ENCODE results near the gene PAPSS1.

DNA sequence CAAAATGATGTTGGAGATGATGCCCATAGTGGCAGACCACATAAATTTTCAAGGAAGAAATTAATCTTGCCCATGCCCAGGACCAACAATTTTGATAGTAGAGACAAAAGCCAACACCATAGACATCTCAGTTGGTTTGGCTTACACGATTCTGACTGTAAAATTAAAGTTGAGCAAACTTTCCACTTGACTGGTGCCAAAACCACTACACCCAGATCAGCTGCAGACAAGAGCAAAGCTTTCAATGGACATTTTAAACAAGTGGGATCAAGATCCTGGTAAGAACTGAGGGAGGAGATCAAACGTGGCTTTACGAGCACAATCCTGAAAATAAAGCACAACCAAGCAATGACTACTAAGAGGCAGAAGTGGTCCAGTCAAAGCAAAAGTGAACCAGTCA, 90.7 kb downstream of the PAPSS1 start:
- no peak for TF ChIP-seq EP300 (IDR thresholded peaks at IDR 0.05)
- TF ChIP-seq, protein P1, sequence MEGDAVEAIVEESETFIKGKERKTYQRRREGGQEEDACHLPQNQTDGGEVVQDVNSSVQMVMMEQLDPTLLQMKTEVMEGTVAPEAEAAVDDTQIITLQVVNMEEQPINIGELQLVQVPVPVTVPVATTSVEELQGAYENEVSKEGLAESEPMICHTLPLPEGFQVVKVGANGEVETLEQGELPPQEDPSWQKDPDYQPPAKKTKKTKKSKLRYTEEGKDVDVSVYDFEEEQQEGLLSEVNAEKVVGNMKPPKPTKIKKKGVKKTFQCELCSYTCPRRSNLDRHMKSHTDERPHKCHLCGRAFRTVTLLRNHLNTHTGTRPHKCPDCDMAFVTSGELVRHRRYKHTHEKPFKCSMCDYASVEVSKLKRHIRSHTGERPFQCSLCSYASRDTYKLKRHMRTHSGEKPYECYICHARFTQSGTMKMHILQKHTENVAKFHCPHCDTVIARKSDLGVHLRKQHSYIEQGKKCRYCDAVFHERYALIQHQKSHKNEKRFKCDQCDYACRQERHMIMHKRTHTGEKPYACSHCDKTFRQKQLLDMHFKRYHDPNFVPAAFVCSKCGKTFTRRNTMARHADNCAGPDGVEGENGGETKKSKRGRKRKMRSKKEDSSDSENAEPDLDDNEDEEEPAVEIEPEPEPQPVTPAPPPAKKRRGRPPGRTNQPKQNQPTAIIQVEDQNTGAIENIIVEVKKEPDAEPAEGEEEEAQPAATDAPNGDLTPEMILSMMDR (IDR thresholded peaks at IDR 0.05) = no peak

Data from tibial nerve (tissue), 4 donors.